Endothelial cell of umbilical vein (primary cell): ENCODE results near the gene ACTL7B. TPM values are rescaled to one million over a fixed set of nuclear protein-coding genes. Genes with fewer than 3 reads are reported as not detected.

Experiments used
- BruUV-seq: library from RNA; stranded (reverse); fragments of 400-500 nt; replicated peaks from 2 replicates; lab custom pipeline; 2021; lab: Mats Ljungman, UMichigan
- CTCF ChIA-PET: fragments of 300-600, 350-600 bp; sonication (Branson Sonifier 250); formaldehyde crosslinking; loops from one replicate; lab custom pipeline; 2021; ENCODE audit warnings: antibody characterized with exemption, inconsistent platforms; lab: Charles Lee
- POLR2A ChIA-PET: fragments of 300-600, 350-600 bp; sonication (Branson Sonifier 250); formaldehyde crosslinking; loops from one replicate; lab custom pipeline; 2021; ENCODE audit warnings: antibody characterized with exemption, inconsistent platforms; lab: Charles Lee
- DNase-seq: peaks from one replicate; pipeline ENCODE4 v3.0.0-alpha.2; 2011; ENCODE audit warnings: low read depth, low spot score
- FAIRE-seq: peaks from 2 replicates; lab custom pipeline; 2011; peaks lifted over from hg19 to GRCh38; lab: Jason Lieb, UNC
- H2AFZ ChIP-seq: 2 replicates; pipeline ENCODE4 v1.6.0; 2012; ENCODE audit warnings: low read depth, low read length, control low read depth, inconsistent platforms
- H3K27ac ChIP-seq: 2 replicates; pipeline ENCODE4 v1.5.1; 2011; ENCODE audit warnings: low read depth, mild to moderate bottlenecking, control low read depth, low read length, moderate library complexity; ENCODE audit not compliant: insufficient read depth
- H3K27me3 ChIP-seq, 2 experiments: 2 replicates each; pipeline versions ENCODE4 v1.6.0 to v1.6.1; 2011; ENCODE audit warnings: low read length in 2 of 2, mixed read lengths in 1 of 2; ENCODE audit not compliant: control insufficient read depth in 2 of 2, insufficient read depth in 2 of 2
- H3K36me3 ChIP-seq, 2 experiments: 2 replicates in 1 of 2; 3 replicates in 1 of 2; pipeline ENCODE4 v1.5.1; 2011; ENCODE audit warnings: low read length in 2 of 2, mild to moderate bottlenecking in 1 of 2, moderate library complexity in 1 of 2; ENCODE audit not compliant: control insufficient read depth in 2 of 2, insufficient read depth in 2 of 2; ENCODE audit errors: extremely low read depth in 1 of 2
- H3K4me1 ChIP-seq: 3 replicates; pipeline ENCODE4 v1.5.1; 2011; ENCODE audit warnings: mild to moderate bottlenecking, low read length; ENCODE audit not compliant: control insufficient read depth, insufficient read depth; ENCODE audit errors: extremely low read depth
- H3K4me2 ChIP-seq: 2 replicates; pipeline ENCODE4 v1.6.1; 2011; ENCODE audit warnings: low read length, control low read depth, mixed read lengths; ENCODE audit not compliant: insufficient read depth
- H3K4me3 ChIP-seq, 3 experiments: fragments of 200-600 bp in 1 of 3; sonication (generic), shearing (Covaris generic) in 1 of 3; replicated peaks in 1 of 3; 2 replicates each; pipeline ENCODE4 v1.5.1; 2011 to 2016; ENCODE audit warnings: control low read depth in 3 of 3, low read length in 3 of 3, mild to moderate bottlenecking in 2 of 3, inconsistent platforms in 1 of 3, low read depth in 1 of 3, moderate library complexity in 1 of 3; ENCODE audit not compliant: insufficient read depth in 1 of 3
- H3K79me2 ChIP-seq: 2 replicates; pipeline ENCODE4 v1.6.0; 2012; ENCODE audit warnings: low read length, inconsistent platforms; ENCODE audit not compliant: control insufficient read depth, insufficient read depth
- H3K9ac ChIP-seq: replicated peaks from 2 replicates; pipeline ENCODE3; 2011; ENCODE audit warnings: low read length, control low read depth; ENCODE audit not compliant: insufficient read depth; ENCODE audit errors: extremely low read depth
- H3K9me1 ChIP-seq: replicated peaks from 3 replicates; pipeline ENCODE4 v1.6.0; 2011; ENCODE audit warnings: mild to moderate bottlenecking, low read length; ENCODE audit not compliant: control insufficient read depth, insufficient read depth; ENCODE audit errors: extremely low read depth
- H3K9me3 ChIP-seq: replicated peaks from 2 replicates; pipeline ENCODE4 v1.5.1; 2012; ENCODE audit warnings: low read length, inconsistent platforms; ENCODE audit not compliant: control insufficient read depth, insufficient read depth
- H4K20me1 ChIP-seq: replicated peaks from 2 replicates; pipeline ENCODE3; 2011; ENCODE audit warnings: mild to moderate bottlenecking, low read length; ENCODE audit not compliant: control insufficient read depth, insufficient read depth; ENCODE audit errors: extremely low read depth
- EZH2 ChIP-seq: IDR thresholded peaks from 2 replicates; pipeline ENCODE4 v1.6.1; 2012; ENCODE audit warnings: borderline replicate concordance, low read depth, mild to moderate bottlenecking, moderate library complexity, low read length, inconsistent platforms; ENCODE audit not compliant: severe bottlenecking
- FOS ChIP-seq: IDR thresholded peaks from 2 replicates; pipeline ENCODE4 v1.6.1; 2011; ENCODE audit warnings: mild to moderate bottlenecking, low read length, moderate library complexity, borderline replicate concordance; ENCODE audit not compliant: insufficient read depth
- JUN ChIP-seq: IDR thresholded peaks from 2 replicates; pipeline ENCODE4 v1.6.1; 2011; ENCODE audit warnings: borderline replicate concordance, low read depth; ENCODE audit not compliant: insufficient read length, insufficient read depth
- POLR2AphosphoS5 ChIP-seq: IDR thresholded peaks from 2 replicates; pipeline ENCODE4 v1.6.1; 2012; ENCODE audit warnings: low read depth, mild to moderate bottlenecking, control low read depth, low read length, moderate library complexity; ENCODE audit not compliant: insufficient read depth
- dilution Hi-C: fragments of 300-500 bp; cut with MboI; formaldehyde crosslinking; loops from one replicate; pipeline ENCODE4 v1.15.0; 2019; ENCODE audit warnings: low sequenced_read_pairs; ENCODE audit not compliant: extremely low pct_ligation_motif_present
- intact Hi-C: fragments of 100-400 bp; cut with micrococcal nuclease; formaldehyde crosslinking; loops from one replicate; pipeline ENCODE4 v1.10.0; 2022
- polyA plus RNA-seq, 4 experiments: library from polyadenylated mRNA; depleted of rRNA in 3 of 4; stranded (reverse) in 3 of 4; unstranded in 1 of 4; fragments of >200 nt; gene quantifications; 2 replicates each; pipeline versions ENCODE4 v1.2.1 to v1.2.3, GENCODE V29; 2011 to 2012; ENCODE audit warnings: missing spikeins in 1 of 4
- total RNA-seq: library from RNA; stranded (reverse); gene quantifications from 2 replicates; pipeline ENCODE4 v1.2.3, GENCODE V29; 2021
- TF ChIP-seq, protein P1 (sequence below): IDR thresholded peaks from 2 replicates; pipeline ENCODE4 v1.6.1; 2011; ENCODE audit not compliant: insufficient read depth, insufficient read length
- TF ChIP-seq, protein P2 (sequence below), 2 donors: IDR thresholded peaks; 1 replicate in 1 of 2; 2 replicates in 1 of 2; pipeline ENCODE4 v1.5.1; 2011; ENCODE audit warnings: low read length in 2 of 2, mild to moderate bottlenecking in 2 of 2, moderate library complexity in 2 of 2, control low read depth in 1 of 2, inconsistent platforms in 1 of 2, low read depth in 1 of 2; ENCODE audit not compliant: insufficient read depth in 1 of 2; ENCODE audit errors: extremely low read depth in 1 of 2

The ACTL7B gene
- total and polyA plus RNA-seq, 2 donors (not counting 3 experiments of a cell fraction or from before 2014, with no cell fraction given): not detected

GRCh38 chr9:108866001-108866420 is 10.2 kb upstream of the ACTL7B start:
- Histone ChIP-seq H3K9me1 (no peaks in the 10 kb centered on the region), H4K20me1 (no peaks in the 10 kb centered on the region), H3K27me3 (no peaks in the 10 kb centered on the region), H3K4me2 (no peak overlapping the region), H3K36me3 (peaks cover 0 to 4% of the 10 kb centered on the region in 2 experiments), H2AFZ (no peak overlapping the region), H3K79me2 (no peaks in the 10 kb centered on the region), H3K9ac (no peak overlapping the region), H3K9me3 (no peaks in the 10 kb centered on the region), H3K4me1 (no peaks in the 10 kb centered on the region), H3K4me3 (no peak overlapping the region), H3K27ac (no peak overlapping the region)
- ChIA-PET POLR2A (no interaction called here), CTCF (no interaction called here)
- FAIRE-seq (no peak), DNase-seq (no peak)
- no TSS peak for BruUV-seq
- dilution Hi-C loops: no loop called here
- intact Hi-C loops: no loop called here
- TF ChIP-seq EZH2: no peak
- TF ChIP-seq, protein P1, sequence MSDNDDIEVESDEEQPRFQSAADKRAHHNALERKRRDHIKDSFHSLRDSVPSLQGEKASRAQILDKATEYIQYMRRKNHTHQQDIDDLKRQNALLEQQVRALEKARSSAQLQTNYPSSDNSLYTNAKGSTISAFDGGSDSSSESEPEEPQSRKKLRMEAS: no peak
- no peak for TF ChIP-seq JUN
- TF ChIP-seq FOS: no peak
- TF ChIP-seq, protein P2, sequence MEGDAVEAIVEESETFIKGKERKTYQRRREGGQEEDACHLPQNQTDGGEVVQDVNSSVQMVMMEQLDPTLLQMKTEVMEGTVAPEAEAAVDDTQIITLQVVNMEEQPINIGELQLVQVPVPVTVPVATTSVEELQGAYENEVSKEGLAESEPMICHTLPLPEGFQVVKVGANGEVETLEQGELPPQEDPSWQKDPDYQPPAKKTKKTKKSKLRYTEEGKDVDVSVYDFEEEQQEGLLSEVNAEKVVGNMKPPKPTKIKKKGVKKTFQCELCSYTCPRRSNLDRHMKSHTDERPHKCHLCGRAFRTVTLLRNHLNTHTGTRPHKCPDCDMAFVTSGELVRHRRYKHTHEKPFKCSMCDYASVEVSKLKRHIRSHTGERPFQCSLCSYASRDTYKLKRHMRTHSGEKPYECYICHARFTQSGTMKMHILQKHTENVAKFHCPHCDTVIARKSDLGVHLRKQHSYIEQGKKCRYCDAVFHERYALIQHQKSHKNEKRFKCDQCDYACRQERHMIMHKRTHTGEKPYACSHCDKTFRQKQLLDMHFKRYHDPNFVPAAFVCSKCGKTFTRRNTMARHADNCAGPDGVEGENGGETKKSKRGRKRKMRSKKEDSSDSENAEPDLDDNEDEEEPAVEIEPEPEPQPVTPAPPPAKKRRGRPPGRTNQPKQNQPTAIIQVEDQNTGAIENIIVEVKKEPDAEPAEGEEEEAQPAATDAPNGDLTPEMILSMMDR (IDR thresholded peaks at IDR 0.05; ENCODE audit: extremely low read depth in 1 of 2, insufficient read depth in 1 of 2, low read depth in 1 of 2, low read length in 2 of 2): no peak
- TF ChIP-seq POLR2AphosphoS5: no peak
